Measurements from ENCODE around the gene NPPA.
A peak's percentile ranks its signal among the peaks of the same experiment; 100 is the strongest.

Gene NPPA

DNA sequence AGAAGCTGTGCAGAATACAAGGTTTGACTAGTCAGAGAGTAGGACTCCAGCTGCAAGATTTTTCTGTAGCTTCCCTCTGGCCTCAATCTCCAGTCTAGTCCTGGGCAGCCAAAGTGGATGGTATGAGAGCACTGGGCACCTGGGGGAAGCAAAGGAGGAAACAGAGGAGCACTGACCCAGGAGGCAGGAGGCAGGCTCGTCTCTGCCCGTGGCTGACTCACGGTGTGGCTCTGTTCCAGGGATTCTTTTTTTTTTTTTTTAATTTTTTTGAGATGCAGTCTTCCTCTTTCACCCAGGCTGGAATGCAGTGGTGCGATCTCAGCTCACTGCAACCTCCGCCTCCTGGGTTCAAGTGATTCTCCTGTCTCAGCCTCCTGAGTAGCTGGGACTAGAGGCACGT, 15.3 kb upstream of the NPPA start:
- in situ Hi-C loops (cut with MboI; ENCODE audit: low sequenced_read_pairs, unreplicated experiment) = no loop called here
- TF ChIP-seq, protein P1, sequence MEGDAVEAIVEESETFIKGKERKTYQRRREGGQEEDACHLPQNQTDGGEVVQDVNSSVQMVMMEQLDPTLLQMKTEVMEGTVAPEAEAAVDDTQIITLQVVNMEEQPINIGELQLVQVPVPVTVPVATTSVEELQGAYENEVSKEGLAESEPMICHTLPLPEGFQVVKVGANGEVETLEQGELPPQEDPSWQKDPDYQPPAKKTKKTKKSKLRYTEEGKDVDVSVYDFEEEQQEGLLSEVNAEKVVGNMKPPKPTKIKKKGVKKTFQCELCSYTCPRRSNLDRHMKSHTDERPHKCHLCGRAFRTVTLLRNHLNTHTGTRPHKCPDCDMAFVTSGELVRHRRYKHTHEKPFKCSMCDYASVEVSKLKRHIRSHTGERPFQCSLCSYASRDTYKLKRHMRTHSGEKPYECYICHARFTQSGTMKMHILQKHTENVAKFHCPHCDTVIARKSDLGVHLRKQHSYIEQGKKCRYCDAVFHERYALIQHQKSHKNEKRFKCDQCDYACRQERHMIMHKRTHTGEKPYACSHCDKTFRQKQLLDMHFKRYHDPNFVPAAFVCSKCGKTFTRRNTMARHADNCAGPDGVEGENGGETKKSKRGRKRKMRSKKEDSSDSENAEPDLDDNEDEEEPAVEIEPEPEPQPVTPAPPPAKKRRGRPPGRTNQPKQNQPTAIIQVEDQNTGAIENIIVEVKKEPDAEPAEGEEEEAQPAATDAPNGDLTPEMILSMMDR (IDR thresholded peaks at IDR 0.05; ENCODE audit: borderline replicate concordance, control extremely low read depth, extremely low read depth, insufficient read depth, missing control alignments) = no peak
- DNase-seq (ENCODE audit: low spot score) = no peak

DNA sequence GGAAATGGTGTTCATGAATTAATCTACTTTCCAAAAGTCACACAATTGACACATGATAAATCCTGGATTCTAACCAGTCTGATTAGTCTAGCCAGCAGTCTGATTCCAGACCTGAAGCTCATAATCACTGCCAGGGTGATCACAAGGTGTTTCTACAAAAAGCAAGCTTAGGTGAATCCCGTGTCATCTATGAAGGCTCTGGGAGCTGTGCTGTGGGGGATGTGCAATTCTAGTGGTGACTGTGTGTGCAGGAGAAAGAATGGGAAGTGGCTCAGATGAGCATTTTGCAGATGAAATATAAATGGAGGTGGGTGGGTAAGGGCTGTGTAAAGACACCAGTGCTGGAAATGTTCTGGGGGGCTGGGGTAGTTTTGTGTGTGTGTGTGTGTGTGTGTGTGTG, 13.0 kb upstream of the NPPA start:
- no peak for DNase-seq (ENCODE audit: low spot score)
- TF ChIP-seq, protein P1 (IDR thresholded peaks at IDR 0.05; ENCODE audit: borderline replicate concordance, control extremely low read depth, extremely low read depth, insufficient read depth, missing control alignments) = no peak
- in situ Hi-C loops (cut with MboI; ENCODE audit: low sequenced_read_pairs, unreplicated experiment) = no loop called here

DNA sequence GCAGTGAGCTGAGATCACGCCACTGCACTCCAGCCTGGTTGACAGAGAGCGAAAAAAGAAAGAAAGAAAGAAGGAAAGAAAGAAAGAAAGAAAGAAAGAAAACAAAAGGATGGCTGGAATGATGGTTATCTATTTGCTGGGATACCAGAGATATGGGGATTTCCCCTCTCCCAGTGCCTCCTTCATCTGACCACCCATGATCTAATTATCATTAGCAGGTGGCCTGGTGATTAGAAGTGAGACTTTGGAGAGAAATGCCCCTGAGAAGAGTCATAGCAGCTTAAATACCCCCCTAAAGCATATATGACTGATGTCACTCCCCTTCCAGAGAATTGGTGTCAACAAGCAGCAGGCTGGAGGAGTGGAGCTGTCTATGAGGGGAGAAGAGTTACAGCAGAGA, 12.5 kb upstream of the NPPA start:
- TF ChIP-seq, protein P1 (IDR thresholded peaks at IDR 0.05; ENCODE audit: borderline replicate concordance, control extremely low read depth, extremely low read depth, insufficient read depth, missing control alignments) = no peak
- DNase-seq (ENCODE audit: low spot score) = no peak
- in situ Hi-C loops (cut with MboI; ENCODE audit: low sequenced_read_pairs, unreplicated experiment) = no loop called here

DNA sequence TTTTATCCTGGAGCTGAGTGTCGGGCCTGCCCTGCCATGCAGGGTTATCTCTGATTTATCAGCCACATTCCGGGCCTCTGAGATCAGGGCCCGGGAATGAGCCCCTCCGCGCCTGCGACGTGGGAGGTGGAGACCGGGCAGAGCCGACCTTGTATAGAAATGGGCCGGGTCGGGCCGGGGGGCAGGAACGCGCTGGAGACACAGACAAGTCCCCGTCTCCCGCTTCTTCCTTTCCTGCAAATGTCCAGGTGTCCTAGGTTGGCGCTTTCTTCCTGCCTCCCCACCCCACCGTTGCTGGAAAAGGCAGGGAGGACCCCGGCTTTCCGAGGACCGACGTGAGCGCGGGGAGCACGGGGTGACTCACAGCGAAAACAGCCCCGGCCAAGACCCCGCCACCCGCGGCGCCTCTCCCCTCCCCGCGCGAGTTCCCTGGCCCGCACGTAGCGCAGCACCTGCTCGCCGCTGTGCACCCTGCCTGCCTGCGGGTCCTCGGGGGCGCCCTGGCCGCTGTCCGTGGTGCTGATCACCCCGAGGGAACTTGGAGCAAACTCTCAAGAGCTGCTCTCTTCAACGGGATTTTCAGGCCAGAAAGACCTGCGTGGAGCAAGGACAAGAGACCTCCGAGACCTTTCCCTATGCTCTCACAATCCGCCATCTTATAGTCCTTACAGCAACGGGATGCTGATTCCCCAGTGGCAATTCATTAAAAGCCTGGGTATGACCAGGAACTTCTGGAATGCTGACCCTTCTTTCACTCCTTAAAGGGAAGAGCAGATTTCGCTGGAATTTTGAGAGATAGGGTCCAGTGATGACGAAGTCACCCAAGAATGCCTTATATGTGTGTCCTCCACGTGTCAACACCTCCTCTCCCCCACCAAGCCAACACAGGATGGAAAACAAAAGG, 11.6 kb upstream of the NPPA start:
- DNase-seq (ENCODE audit: low spot score) = peak; percentile 88
- in situ Hi-C loops (cut with MboI; ENCODE audit: low sequenced_read_pairs, unreplicated experiment) = no loop called here
- TF ChIP-seq, protein P1 (IDR thresholded peaks at IDR 0.05; ENCODE audit: borderline replicate concordance, control extremely low read depth, extremely low read depth, insufficient read depth, missing control alignments) = no peak

DNA sequence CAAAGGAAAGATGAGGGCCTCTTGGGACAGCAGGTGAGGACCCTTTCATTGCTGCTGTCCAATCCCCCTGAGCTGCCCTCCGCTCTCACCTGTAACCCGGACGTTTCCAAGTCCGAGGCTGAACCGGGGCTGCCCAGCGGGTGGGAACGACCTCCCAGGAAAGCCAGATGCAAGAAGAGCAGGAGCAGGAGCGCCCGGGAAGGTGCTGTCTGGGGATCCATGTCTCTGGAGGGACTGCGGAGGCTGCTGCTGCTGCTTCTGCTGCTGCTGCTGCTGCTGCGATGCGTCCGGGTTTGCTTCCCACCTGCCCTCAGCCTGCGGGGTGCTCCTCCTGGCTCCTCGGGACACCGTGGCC, 11.0 kb upstream of the NPPA start, which contains the start of gene NPPB:
TSS of gene NPPB (minus strand) at position 333 of the 355 bp plus-strand sequence. CDS start at position 221, 112 bp downstream.
- TF ChIP-seq, protein P1 (IDR thresholded peaks at IDR 0.05; ENCODE audit: borderline replicate concordance, control extremely low read depth, extremely low read depth, insufficient read depth, missing control alignments) = no peak
- DNase-seq (ENCODE audit: low spot score) = no peak
- in situ Hi-C loops (cut with MboI; ENCODE audit: low sequenced_read_pairs, unreplicated experiment) = no loop called here

DNA sequence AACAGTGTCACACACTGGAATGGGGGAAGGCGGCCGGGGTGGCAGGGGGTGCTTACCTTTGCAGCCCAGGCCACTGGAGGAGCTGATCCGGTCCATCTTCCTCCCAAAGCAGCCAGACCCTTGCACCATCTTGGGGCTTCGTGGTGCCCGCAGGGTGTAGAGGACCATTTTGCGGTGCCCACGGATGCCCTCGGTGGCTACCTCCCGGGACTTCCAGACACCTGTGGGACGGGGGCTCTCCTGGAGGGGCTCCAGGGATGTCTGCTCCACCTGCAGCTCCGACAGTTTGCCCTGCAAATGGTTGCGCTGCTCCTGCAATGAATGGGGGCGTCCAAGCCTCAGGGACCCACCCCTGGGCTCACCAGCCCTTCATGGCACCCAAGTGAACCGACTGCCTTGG, 10.6 kb upstream of the NPPA start:
- TF ChIP-seq, protein P1 (IDR thresholded peaks at IDR 0.05; ENCODE audit: borderline replicate concordance, control extremely low read depth, extremely low read depth, insufficient read depth, missing control alignments) = no peak
- in situ Hi-C loops (cut with MboI; ENCODE audit: low sequenced_read_pairs, unreplicated experiment) = no loop called here
- DNase-seq (ENCODE audit: low spot score) = no peak

Data from GM13976 (cell line).